GM12891 (cell line): ENCODE measurements around the gene OPCML.

ENCODE experiments used
- PAX5 ChIP-seq: IDR thresholded peaks from 2 replicates; pipeline ENCODE4 v1.6.1; 2011; ENCODE audit warnings: low read length, moderate library complexity, mild to moderate bottlenecking; ENCODE audit not compliant: insufficient read depth, severe bottlenecking
- POLR2A ChIP-seq: IDR thresholded peaks from 2 replicates; pipeline ENCODE4 v1.6.1; 2011; ENCODE audit warnings: low read depth, low read length, control low read depth
- POLR2AphosphoS5 ChIP-seq: IDR thresholded peaks from 2 replicates; pipeline ENCODE4 v1.6.1; 2011; ENCODE audit warnings: low read depth, low read length, control low read depth
- POU2F2 ChIP-seq: IDR thresholded peaks from 2 replicates; pipeline ENCODE4 v1.6.1; 2011; ENCODE audit warnings: low read depth, mild to moderate bottlenecking, control low read depth, low read length, moderate library complexity
- SPI1 ChIP-seq: IDR thresholded peaks from 2 replicates; pipeline ENCODE4 v1.6.1; 2011; ENCODE audit warnings: low read depth, low read length, control low read depth
- TAF1 ChIP-seq: IDR thresholded peaks from 2 replicates; pipeline ENCODE4 v1.6.1; 2011; ENCODE audit warnings: low read depth, low read length, control low read depth

DNA sequence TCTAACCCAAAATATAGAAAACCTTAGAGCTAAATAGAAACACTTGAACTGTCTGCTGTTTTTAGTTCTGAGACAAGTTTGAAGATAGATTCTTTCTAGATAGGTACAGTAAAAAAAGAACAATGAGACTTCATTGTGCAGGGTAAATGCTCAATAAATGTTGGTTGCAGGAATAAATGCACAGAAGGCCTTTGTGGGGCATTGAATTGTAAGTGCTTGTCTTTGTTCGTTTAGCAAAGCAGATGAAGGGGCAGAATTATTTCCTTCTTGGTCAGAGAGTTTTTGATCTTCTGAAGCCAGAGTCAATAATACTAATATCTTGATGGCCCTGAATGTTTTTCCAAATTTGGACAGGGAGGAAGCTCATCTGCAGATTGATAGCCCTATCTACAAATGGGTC, 340.4 kb downstream of the OPCML start:
- TF ChIP-seq POLR2A = no peak
- no peak for TF ChIP-seq POLR2AphosphoS5
- no peak for TF ChIP-seq PAX5
- TF ChIP-seq TAF1 = no peak
- no peak for TF ChIP-seq SPI1
- TF ChIP-seq POU2F2 = no peak
